Breast epithelium (tissue), 3 donors: ENCODE measurements around the gene TMEM150C.

Source experiments
- POLR2A ChIP-seq: fragments of 450-650 bp; IDR thresholded peaks from one replicate; pipeline ENCODE4 v1.6.1; 2016; ENCODE audit warnings: antibody characterized with exemption, mild to moderate bottlenecking, moderate library complexity
- POLR2AphosphoS5 ChIP-seq, 3 donors: sonication (generic); formaldehyde crosslinking; IDR thresholded peaks; one replicate each; pipeline ENCODE4 v1.6.1; 2017; ENCODE audit warnings: antibody characterized with exemption in 3 of 3
- TF ChIP-seq, protein P1 (sequence below), 3 donors: fragments of 450-650 bp; IDR thresholded peaks; one replicate each; pipeline ENCODE4 v1.5.1; 2016 to 2017; ENCODE audit warnings: antibody characterized with exemption in 3 of 3, mild to moderate bottlenecking in 3 of 3, moderate library complexity in 3 of 3

DNA sequence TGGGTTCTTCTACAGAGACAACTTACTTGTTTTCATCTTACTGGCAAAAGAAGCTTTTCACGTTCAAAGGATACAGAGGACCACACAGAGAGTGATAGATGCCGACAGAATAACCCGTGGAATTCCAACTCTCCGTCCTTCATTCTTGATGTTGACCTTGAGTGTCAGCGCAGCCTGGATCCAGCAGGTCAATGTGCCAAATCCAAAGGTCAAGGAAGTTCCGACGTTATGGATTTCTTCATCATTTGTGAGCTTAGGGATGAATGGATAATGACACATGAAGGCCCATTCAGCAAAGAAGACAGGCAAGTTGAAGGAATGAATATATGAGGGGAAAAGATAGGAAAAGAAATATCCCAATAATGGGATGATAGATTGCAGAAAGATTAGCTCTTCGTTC lies 71.8 kb downstream of the TMEM150C start:
- TF ChIP-seq, protein P1, sequence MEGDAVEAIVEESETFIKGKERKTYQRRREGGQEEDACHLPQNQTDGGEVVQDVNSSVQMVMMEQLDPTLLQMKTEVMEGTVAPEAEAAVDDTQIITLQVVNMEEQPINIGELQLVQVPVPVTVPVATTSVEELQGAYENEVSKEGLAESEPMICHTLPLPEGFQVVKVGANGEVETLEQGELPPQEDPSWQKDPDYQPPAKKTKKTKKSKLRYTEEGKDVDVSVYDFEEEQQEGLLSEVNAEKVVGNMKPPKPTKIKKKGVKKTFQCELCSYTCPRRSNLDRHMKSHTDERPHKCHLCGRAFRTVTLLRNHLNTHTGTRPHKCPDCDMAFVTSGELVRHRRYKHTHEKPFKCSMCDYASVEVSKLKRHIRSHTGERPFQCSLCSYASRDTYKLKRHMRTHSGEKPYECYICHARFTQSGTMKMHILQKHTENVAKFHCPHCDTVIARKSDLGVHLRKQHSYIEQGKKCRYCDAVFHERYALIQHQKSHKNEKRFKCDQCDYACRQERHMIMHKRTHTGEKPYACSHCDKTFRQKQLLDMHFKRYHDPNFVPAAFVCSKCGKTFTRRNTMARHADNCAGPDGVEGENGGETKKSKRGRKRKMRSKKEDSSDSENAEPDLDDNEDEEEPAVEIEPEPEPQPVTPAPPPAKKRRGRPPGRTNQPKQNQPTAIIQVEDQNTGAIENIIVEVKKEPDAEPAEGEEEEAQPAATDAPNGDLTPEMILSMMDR (IDR thresholded peaks at IDR 0.05), result no peak
- TF ChIP-seq POLR2AphosphoS5 (IDR thresholded peaks at IDR 0.05) (no peak), POLR2A (no peak)
